ENCODE results near the gene CAMTA1. TPM values are rescaled to one million over a fixed set of nuclear protein-coding genes. Genes with fewer than 3 reads are reported as not detected.

Gene CAMTA1
- total RNA-seq, 3 donors from 2014 or later, result 73.4 to 114 (median 82.6) TPM

DNA sequence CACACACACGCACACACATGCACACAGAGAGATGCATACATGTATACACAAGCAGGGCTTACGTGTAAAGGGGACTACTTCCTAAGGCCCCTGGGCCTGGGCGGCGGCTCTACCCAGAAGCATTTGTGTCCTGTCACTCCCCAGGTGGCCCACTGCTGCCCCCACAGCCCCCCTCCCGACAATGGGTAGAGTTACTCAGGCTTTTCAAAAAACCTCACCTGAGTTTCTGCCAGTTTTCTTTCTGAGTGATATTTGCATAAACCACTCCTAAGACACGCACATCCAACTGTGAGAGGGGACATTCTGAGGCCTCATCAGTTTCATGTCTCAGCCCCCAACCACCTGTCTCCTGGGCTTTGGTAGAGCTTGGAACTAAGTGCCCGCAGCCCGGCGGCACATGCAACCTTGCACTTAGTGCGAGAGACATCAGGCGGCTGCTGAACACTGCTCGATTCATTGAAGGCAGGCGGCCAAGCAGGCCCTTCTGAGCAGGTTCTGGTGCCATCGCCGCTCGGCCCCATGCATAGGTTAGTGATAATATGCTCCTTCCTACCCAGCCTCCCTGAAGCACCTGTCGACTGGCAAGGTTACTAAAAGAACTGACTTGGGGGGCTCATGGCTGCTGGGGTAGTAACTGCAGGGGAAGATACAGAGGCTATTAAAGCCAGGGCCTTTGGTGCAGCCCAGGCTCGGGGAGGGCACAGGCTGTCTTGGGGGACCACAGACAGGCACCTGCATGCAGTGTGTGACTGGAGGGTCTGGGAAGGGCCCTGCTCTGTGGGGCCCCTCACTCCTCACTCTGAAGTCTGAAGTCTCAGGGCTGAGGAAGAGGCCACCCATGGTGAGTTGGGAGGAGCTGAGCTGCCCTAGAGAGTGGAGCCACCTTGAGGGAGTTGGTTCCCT lies 621.6 kb downstream of the CAMTA1 start:
- Histone ChIP-seq H3K36me3 (ENCODE audit: low read depth) (no peaks in the 10 kb centered on the region), H3K4me3 (no peak overlapping the region), H3K9me3 (no peaks in the 10 kb centered on the region), H3K4me1 (ENCODE audit: low read depth) (no peaks in the 10 kb centered on the region)
- TF ChIP-seq, protein P1, sequence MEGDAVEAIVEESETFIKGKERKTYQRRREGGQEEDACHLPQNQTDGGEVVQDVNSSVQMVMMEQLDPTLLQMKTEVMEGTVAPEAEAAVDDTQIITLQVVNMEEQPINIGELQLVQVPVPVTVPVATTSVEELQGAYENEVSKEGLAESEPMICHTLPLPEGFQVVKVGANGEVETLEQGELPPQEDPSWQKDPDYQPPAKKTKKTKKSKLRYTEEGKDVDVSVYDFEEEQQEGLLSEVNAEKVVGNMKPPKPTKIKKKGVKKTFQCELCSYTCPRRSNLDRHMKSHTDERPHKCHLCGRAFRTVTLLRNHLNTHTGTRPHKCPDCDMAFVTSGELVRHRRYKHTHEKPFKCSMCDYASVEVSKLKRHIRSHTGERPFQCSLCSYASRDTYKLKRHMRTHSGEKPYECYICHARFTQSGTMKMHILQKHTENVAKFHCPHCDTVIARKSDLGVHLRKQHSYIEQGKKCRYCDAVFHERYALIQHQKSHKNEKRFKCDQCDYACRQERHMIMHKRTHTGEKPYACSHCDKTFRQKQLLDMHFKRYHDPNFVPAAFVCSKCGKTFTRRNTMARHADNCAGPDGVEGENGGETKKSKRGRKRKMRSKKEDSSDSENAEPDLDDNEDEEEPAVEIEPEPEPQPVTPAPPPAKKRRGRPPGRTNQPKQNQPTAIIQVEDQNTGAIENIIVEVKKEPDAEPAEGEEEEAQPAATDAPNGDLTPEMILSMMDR (IDR thresholded peaks at IDR 0.05), result no peak
- DNase-seq (no peak), ATAC-seq (no peak)
- intact Hi-C loops (cut with DNase I, micrococcal nuclease), result no loop called here

DNA sequence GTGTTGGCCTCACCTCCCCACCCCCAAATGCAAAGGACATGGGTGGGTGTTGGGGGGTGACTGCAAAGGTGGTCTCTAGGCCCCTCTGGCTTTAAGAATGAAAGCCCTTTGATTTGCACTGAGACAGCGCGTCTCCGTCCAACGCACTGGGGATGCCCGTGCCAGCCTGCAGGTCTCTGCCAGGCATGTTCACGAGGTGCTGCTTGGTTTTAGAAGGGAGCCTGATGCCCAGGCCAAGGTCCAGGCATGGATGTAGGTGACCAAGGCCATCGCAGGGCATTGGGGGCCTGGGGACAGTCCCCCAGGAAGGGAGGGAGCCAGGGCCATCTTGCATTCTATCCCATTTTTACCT lies 622.3 kb downstream of the CAMTA1 start:
- Histone ChIP-seq H3K36me3 (ENCODE audit: low read depth) (no peaks in the 10 kb centered on the region), H3K4me1 (ENCODE audit: low read depth) (no peaks in the 10 kb centered on the region), H3K9me3 (no peaks in the 10 kb centered on the region), H3K4me3 (no peak overlapping the region)
- TF ChIP-seq, protein P1 (IDR thresholded peaks at IDR 0.05), result no peak
- DNase-seq, result no peak
- ATAC-seq, result no peak
- intact Hi-C loops (cut with DNase I, micrococcal nuclease), result no loop called here

DNA sequence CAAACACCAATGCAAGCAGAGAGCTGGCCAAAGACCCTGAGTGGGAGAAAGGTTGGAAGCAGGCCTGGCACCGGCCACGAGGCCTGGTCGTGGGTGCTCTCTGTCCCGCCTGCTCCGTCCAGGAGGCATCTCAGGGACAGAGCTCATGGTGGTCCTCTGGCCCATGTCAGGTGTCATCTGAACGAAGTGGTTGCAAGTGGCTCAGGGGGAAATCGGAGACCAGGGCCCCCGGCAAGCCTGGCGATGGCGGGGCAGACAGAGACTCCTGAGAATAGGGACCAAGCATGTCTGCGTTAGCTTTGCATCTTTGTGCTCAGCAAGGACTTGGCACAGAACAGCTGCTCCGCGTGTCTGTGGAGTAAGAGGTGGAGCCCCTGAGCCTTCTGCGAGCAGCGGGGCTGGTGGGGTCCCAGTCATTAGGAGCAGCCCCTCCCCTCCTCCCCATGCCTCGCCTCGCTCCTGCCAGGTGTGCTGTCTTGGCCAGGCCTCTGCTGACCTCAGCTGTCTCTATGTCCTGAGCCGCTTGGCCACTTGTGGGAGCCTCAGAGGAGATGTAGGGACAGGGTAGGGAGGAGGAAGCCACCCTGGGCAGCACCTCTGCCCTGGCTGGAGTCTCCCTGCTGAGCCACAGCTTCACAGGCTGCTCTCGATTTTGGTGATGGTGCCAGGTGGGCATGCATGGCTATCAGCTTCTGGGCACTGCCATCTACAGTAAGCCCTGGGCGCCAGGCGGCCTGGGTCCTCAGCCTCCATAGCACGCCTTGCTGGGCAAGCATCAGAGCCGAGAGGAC lies 622.9 kb downstream of the CAMTA1 start:
- no peak for ATAC-seq
- intact Hi-C loops (cut with DNase I, micrococcal nuclease), result no loop called here
- no peaks in the 10 kb centered on the region for H3K4me1 ChIP-seq (ENCODE audit: low read depth)
- TF ChIP-seq, protein P1 (IDR thresholded peaks at IDR 0.05), result no peak
- no peaks in the 10 kb centered on the region for H3K9me3 ChIP-seq
- DNase-seq, result no peak
- no peaks in the 10 kb centered on the region for H3K36me3 ChIP-seq (ENCODE audit: low read depth)
- no peak overlapping the region for H3K4me3 ChIP-seq

DNA sequence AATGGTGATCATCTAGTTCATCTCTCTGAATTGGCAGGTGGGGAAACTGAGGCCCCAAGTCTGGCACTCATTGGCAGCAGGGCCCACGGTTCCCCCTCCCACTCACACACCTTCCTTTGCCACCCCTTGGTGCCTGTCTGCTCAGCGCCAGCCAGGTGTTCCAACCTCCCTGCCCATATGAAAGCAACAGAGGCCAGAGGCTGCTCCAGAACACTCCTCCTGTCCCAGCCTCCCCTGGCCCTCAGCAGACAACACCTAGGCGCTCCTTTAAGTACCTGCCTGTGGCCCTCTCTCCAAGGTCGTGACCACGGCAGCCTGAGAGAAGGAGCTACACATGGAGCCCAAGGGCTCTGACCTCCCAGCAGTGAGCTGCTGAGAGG lies 623.5 kb downstream of the CAMTA1 start:
- ATAC-seq (no peak), DNase-seq (no peak)
- TF ChIP-seq, protein P1 (IDR thresholded peaks at IDR 0.05), result no peak
- intact Hi-C loops (cut with DNase I, micrococcal nuclease), result no loop called here
- H3K4me3 ChIP-seq, result no peak overlapping the region
- H3K4me1 ChIP-seq (ENCODE audit: low read depth), result no peaks in the 10 kb centered on the region
- no peaks in the 10 kb centered on the region for H3K36me3 ChIP-seq (ENCODE audit: low read depth)
- no peaks in the 10 kb centered on the region for H3K9me3 ChIP-seq

DNA sequence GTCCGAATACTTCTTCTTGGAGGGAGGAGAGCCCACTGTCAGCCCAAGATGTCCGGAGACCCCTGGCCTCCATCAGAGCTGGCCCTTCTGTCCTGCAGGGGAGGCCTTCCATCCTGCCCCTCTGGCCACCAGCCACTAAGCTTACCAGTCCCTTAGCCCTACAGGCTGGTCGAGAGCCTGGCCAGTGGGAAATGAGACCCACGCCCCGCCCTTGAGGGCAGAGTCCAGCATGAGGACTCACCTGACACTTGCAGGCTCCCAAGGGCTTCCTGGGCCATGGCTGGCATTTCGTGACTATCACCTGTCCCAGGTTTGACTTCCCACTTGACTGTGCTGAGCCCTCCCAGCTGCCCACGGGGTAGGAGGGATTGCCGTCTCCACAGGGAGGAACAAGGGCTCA lies 624.0 kb downstream of the CAMTA1 start:
- H3K4me1 ChIP-seq (ENCODE audit: low read depth), result no peaks in the 10 kb centered on the region
- H3K4me3 ChIP-seq, result no peak overlapping the region
- peak; percentile 76 for ATAC-seq
- intact Hi-C loops (cut with DNase I, micrococcal nuclease), result no loop called here
- DNase-seq, result peak in 2 of 3 donors; percentile 17 to 47
- TF ChIP-seq, protein P1 (IDR thresholded peaks at IDR 0.05), result no peak
- H3K9me3 ChIP-seq, result no peaks in the 10 kb centered on the region
- no peaks in the 10 kb centered on the region for H3K36me3 ChIP-seq (ENCODE audit: low read depth)

All from mucosa of descending colon (tissue), 3 donors.